GM12892 (cell line): ENCODE results near the gene KNDC1.

Experiments
- POLR2A ChIP-seq: IDR thresholded peaks from 2 replicates; pipeline ENCODE4 v1.6.1; 2011; ENCODE audit warnings: low read depth, low read length, control low read depth
- POLR2AphosphoS5 ChIP-seq: IDR thresholded peaks from 2 replicates; pipeline ENCODE4 v1.6.1; 2011; ENCODE audit warnings: low read depth, low read length, control low read depth
- TAF1 ChIP-seq: IDR thresholded peaks from 2 replicates; pipeline ENCODE4 v1.6.1; 2011; ENCODE audit warnings: low read depth, mild to moderate bottlenecking, control low read depth, low read length, borderline replicate concordance

GRCh38 chr10:133114726-133115452 lies 45.1 kb upstream of the KNDC1 start:
- TF ChIP-seq POLR2A (no peak), TAF1 (no peak), POLR2AphosphoS5 (no peak)
